M059J (cell line): Measurements from ENCODE around the gene PF4V1. TPM values are rescaled to one million over a fixed set of nuclear protein-coding genes. Genes with fewer than 3 reads are reported as not detected.

Experiments used
- DNase-seq: peaks from one replicate; pipeline ENCODE4 v3.0.0-alpha.2; 2012; ENCODE audit warnings: low read depth
- total RNA-seq: library from RNA; depleted of rRNA; stranded (reverse); fragments of >200 nt; shearing (Covaris generic); gene quantifications from 2 replicates; pipeline ENCODE4 v1.2.3, GENCODE V29; 2014; rRNA removed

Gene PF4V1, protein sequence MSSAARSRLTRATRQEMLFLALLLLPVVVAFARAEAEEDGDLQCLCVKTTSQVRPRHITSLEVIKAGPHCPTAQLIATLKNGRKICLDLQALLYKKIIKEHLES
- not detected in 2 replicates for total RNA-seq

DNA sequence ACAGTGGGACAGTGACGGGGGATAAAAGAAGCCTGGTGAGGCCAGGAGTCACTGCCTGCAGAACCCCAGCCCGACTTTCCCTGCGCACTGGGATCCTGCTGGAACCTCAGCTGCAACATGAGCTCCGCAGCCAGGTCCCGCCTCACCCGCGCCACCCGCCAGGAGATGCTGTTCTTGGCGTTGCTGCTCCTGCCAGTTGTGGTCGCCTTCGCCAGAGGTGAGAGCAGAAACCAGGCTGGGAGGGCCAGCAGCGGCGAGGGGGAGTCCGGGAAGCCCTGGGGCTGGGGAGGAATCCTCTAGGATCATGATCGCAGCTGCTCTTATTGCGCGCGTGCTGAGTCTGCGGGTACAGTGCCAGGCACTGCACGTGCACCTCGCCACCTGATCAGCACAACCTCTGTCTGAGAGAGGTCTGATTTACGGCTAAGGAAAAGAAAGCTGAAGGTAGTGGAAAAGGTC lies at the start of gene PF4V1:
Gene PF4V1 (plus strand): TSS at position 51 of the 459 bp plus-strand sequence. CDS start 67 bp downstream, at position 118.
- DNase-seq = no peak

DNA sequence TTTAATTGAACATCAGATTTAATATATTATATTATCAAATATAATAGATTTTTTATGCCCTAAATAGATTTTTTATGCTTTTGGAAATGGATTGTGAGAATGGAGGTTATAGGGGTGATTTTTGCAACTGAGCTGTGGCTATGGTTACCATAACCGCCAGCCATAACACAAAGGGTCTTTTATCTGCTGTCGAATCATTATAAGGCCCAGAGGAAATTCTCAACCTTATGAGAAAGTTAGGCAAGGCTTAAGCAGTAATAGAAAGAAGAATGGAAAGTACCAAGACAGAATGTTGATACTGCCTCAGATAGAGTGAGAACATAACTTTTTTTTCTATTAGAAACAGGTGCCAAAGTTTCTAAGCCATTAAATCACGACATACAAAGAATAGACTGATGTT lies 42.9 kb upstream of the PF4V1 start:
- no peak for DNase-seq

DNA sequence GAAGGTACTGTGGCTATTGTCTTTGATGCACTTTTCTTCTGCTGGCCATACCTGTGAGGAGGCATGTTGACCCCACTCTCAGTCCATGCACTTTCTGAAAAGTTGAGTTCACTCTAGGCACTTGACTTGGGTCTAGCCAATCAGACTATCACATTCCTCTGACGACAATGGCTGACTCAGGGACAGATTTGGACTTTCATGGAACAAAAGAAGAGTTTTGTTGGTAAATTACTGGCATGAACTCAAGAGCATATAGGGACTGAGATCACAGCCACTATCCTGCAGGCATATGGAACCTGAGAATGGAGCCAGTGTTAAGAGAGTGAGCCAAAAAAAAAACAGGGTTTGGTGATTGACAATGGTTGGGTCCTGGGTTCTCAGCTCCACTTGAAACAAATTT lies 41.3 kb upstream of the PF4V1 start:
- no peak for DNase-seq

GRCh38 chr4:73814679-73815078 lies 38.4 kb upstream of the PF4V1 start:
- DNase-seq = no peak

DNA sequence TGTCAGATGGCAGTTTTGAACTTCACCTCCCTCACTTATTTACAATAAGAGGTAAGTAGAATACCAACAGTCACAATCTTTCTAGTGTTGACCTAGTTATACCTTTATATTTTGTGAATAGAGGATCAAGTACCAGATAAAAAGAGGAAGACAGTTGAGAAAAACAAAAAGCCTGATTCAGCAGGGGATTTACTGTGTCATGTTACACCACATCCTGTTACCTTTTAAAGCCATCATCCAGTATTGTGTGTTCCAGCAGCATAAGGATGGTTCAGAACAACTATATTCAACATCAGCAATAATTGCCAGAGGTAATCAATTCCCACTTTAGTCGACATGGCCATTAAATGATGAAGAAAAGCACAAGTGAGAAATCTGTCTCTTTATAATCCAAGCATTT lies 38.0 kb upstream of the PF4V1 start:
- peak; percentile 21 for DNase-seq

DNA sequence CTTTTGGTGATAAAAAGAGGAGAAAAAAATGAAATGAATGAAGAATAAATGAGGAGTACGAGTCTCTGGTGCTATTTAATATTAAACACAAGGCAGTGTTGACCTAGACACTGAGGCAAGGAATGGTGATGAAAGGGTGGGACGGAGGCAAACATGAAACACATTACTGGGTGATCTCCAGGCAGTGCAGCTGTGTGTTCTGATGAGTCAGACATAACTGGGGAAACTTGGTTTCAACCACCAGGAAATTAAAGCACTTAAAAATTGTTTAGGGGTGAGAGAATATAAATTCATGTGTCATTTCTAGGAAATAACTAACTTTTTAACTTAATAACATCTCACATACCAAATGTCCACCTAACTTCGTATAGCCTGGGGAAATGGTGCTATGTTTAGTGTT lies 36.3 kb upstream of the PF4V1 start:
- DNase-seq = peak; percentile 71

DNA sequence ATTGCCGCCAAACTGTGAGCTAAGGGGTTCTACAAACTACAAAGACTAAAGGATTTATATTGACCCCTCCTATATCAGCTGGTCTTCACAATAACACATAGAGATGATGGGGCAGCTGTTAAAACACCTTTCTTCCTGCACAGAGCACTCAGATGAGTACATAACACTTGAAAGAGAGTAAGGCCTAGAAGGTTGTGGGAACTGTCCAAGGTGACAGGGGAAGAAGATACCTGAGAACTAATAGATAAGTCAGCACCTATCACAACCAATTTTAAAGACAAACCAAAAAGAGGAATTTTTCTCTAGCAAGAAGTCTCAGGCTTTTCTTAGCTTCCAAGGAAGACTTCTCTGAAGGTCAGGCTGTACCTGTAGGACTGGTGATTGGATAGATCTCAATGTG lies 35.8 kb upstream of the PF4V1 start:
- no peak for DNase-seq

- no peak for DNase-seq
Measured at GRCh38 chr4:73821325-73821724, 31.8 kb upstream of the PF4V1 start.

DNA sequence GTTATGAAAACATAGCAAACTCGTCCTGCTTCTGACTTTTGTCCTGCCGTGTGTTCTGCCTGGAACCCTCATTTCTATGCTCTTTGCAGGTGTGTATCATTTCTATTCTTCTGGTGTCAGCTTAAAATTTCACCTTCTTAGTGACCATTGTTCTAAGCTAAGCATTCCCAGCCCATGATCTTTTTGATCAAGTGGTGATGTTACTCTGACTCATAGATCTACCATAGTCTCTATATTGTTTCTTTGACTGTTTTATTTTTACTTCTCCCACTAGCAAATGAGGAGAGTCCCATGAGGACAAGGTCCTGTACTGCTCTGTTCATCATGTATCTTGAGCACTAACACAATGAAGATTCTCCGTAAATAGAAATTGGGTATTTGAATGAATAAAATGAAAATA lies 30.7 kb upstream of the PF4V1 start:
- no peak for DNase-seq

DNA sequence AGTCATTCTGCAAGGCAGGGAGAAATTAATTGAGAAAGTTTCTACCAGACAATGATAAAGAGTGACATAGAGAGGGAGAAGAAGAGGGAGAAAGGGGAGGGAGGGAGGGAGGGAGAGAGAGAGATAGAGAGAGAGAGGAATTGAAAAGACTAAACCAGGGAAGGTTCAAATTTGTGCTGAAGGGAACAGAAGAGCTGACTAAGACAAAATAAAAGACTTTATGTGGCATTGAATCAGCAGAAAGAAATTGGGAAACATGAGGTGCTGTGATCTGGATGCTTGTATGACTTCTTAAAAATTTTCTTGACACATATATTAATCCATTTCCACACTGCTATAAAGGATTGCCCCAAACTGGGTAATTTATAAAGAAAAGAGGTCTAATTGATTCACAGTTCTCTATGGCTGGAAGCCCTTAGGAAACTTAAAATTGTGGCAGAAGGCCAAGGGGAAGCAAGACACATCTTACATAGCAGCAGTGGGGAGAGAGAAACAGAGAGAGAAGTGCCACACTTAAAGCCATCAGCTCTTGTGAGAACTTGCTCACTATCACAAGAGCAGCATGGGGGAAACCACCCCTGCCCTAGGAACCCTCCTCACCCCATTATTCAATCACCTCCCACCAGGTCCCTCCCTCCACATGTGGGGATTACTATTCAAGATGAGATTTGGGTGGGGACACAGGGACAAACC lies 30.1 kb upstream of the PF4V1 start:
- DNase-seq = no peak

GRCh38 chr4:73823760-73824159 lies 29.3 kb upstream of the PF4V1 start:
- no peak for DNase-seq

DNA sequence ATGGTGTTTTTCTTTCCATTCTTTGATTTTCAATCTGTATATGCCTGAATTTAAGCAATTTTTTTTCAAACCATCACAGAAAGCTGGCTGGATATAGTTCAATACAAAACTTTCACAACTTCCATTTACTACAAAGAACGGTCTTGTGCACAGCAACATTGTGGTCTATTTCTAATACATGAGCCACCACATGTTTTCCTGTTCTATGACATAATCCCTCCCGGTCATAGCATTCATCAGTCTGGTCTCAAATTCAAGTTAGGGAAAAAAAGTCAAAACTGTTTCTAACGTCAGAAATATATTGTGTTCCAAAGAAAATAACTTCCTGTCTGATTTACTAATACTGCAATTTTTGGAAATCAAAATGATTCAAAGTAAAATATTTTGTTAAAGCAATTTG lies 24.1 kb upstream of the PF4V1 start:
- DNase-seq = peak; percentile 33

DNA sequence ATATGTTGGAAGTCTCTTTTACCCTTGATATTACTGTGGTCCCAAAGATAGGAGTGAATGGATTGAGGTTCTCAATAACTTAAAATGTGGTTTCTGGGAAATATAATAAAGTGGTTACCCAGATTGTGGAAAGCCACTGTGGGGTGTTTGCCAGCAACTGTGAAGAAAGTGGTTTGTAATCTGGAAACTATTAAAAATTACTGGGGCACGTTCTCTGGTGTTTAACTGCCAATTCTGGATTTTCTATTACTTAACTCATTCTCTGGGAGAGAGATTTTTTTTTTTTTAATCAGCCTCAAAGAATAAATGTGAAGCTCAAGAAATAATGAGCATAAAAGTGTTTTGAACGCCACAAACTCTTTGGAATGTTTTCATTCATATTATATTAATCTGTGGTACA lies 21.5 kb upstream of the PF4V1 start:
- no peak for DNase-seq

DNA sequence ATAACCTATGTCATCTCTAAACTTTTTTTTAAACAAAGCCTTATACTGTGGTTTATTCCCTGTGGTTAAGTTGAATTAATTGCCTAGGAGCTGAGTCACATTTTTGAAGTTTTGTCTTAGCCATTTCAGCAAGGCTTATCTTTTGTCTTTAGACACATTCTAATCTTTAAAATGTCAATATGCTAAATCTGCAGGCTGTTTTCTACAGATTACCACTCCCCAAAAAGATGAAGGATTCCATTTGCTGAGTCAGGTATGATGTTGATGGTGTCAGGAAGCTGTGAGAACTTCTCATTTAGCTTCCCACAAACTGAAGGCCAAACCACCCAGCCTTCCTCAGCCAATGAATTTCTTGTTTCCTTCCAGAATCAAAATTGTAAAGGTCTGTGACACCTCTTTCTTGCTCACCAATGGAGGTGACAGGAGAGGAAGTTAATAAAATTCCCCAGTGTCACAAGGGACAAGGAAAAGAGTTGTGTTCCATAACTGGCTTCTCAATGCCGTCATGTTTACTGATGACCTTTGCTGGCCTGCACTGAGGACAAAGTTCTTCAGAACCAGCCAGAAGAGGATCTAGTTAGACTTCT lies 20.4 kb upstream of the PF4V1 start:
- peak; percentile 80 for DNase-seq

DNA sequence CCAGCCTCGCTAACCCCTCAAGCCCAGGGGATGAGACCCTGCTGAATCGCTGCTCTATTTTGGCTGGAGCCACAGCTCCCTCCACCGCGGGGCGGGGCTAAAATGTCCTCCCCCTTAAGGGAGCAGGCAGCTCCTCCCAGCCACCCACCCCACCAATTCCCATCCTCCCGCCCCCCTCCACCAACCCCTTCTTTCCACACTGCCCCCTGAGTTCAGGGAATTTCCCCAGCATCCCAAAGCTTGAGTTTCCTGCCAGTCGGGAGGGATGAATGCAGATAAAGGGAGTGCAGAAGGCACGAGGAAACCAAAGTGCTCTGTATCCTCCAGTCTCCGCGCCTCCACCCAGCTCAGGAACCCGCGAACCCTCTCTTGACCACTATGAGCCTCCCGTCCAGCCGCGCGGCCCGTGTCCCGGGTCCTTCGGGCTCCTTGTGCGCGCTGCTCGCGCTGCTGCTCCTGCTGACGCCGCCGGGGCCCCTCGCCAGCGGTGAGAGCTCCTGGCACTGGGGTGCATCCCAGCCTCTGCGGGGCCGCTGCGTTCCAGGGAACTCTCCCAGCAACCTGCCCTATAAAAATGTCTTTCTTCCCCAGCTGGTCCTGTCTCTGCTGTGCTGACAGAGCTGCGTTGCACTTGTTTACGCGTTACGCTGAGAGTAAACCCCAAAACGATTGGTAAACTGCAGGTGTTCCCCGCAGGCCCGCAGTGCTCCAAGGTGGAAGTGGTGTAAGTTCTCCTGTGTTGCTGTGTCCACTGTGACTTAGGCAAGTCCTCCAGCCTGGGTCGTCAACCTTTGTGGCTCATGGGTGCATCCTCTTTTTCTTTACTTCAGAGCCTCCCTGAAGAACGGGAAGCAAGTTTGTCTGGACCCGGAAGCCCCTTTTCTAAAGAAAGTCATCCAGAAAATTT lies 16.5 kb upstream of the PF4V1 start, which contains the start of gene CXCL6:
Gene CXCL6 (plus strand): TSS at position 306 of the 907 bp plus-strand sequence. CDS start 73 bp downstream, at position 379.
- peak; percentile 26 for DNase-seq

DNA sequence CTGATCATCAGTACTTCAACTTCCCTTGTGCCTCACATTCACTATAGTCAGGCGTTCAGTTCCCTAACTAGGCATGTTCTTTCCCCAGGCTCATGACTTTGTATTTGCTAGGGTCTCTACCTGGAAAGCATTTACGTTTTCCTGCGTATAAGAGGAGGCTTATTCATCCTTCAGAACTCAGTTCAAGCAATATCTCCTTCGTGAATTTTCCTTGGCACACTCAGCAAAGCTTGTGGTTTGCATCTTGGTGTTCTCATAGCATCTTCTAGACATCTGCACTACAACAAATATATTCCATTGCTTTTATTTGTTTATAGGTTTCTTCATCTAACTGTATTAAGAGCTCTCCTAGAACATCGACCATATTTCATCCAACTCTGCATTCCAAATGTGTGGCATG lies 14.0 kb upstream of the PF4V1 start:
- DNase-seq = no peak

DNA sequence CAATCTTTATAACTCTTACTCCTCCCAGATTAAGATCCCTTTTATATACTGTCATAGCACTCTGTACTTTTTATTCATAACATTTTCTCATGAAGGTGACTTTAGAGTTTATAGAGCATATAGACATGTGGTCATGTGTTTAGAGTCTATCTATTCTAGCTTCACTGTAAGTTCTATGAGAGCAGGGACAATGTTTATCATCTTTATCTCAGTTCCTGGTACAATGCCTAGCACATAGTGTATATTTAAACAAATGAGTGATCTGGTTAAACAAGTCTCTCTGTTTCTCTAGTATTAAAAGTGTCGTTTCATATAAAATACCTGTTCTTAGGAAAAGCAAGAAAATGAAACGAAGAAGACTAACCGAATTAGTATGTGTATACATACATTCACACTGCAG lies 13.4 kb upstream of the PF4V1 start:
- no peak for DNase-seq

DNA sequence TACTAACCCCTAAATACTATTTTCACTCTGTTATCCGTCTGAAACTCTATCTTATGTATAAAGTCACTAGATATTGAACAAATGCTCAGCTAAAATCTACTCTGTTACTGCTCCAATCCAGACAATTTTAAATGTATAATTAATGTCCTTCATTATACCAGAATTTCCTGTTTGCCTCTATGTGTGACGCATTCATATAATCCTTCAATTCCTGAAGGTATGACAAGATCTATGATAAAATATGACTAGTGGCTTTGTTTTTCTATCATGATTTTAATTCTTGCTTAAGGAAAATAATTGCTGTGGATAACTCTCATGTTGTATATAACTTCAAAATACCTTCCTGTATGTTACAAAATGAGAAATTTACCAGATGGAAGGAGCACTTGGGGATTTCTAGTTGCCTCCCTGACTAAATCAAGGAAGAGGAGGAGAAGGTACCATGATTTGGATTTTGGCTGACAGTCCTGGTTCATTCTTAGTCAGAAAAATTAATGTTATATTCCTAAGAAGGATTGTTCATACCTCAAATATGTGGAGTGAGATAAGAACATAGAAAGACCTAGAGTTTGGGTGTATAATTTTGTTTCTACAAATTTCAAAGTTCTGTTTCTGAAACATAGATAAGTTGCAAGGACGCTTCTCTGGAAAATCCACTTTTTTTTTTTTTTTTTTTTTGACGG lies 11.7 kb upstream of the PF4V1 start:
- DNase-seq = no peak

DNA sequence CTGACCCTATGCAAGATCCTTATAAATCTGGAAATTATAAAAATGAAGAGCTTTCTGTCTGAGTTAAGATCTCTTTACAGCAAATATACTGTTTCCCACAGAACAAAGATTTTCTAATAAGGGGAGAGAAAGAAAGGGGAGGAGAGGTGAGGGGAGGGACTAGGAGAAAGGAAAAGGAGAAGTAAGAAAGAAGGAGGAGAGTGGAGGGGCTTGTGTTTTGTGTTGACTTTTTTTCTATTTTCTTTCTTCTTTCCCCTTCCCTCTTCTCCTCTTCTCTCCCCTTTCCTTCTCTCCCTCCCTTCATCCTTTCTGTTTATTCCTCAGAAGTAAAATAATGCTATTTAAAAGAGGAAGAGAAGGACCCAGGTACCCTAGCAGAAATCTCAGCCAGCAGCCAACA lies 10.4 kb upstream of the PF4V1 start:
- no peak for DNase-seq

- DNase-seq = peak; percentile 41
Measured at GRCh38 chr4:73843369-73843768, 9.7 kb upstream of the PF4V1 start.

GRCh38 chr4:73844345-73844744 lies 8.8 kb upstream of the PF4V1 start:
- peak; percentile 68 for DNase-seq

DNA sequence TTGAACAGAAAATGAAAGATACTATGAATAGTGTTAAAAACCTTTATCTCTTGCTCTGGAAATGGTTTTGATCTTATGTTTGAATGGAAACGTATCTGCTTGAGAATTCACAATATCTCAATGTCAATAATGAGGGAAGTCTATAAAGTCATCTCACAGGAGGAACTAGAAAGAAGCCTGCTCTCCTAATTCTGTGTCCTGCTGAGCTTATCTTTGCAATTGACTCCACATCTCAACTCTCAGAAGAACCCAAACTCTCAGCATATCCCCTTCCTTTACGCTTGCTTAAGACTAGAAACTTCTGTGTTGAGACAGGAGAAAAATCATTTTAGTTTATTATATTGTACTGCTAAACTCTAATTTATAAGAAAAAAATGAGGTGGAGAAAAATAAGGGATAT lies 8.3 kb upstream of the PF4V1 start:
- no peak for DNase-seq
